Lung (tissue), 12 donors: Measurements from ENCODE around the gene TNFRSF17. TPM values are rescaled to one million over a fixed set of nuclear protein-coding genes. Genes with fewer than 3 reads are reported as not detected.
"Not testable (repeated sequence)": the region's sequence is repeated elsewhere in the genome, so short reads cannot be mapped to it uniquely, and the experiment has no call there.

Experiments used
- ATAC-seq: fragments of 200-7000 bp; cut with Tn5 transposase; one replicate; pipeline ENCODE4 v1.9.1; 2020; ENCODE audit warnings: moderate number of reproducible peaks; ENCODE audit not compliant: insufficient read depth, low FRiP score
- DNase-seq, 3 donors: peaks; one replicate each; pipeline ENCODE4 v3.0.0-alpha.2; 2013 to 2017
- H3K27ac ChIP-seq, 2 donors: one replicate each; pipeline ENCODE4 v1.5.1; 2013; ENCODE audit warnings: mild to moderate bottlenecking in 2 of 2, moderate library complexity in 2 of 2, control low read depth in 1 of 2, inconsistent platforms in 1 of 2, low read depth in 1 of 2, low read length in 1 of 2
- H3K27me3 ChIP-seq, 3 donors: one replicate each; pipeline ENCODE4 v1.5.1; 2013; ENCODE audit warnings: low read length in 2 of 3; ENCODE audit not compliant: control insufficient read depth in 3 of 3, insufficient read depth in 3 of 3
- H3K36me3 ChIP-seq, 4 donors: one replicate each; pipeline ENCODE4 v1.5.1; 2013; ENCODE audit warnings: low read length in 4 of 4, mild to moderate bottlenecking in 1 of 4, moderate library complexity in 1 of 4; ENCODE audit not compliant: control insufficient read depth in 4 of 4, insufficient read depth in 4 of 4
- H3K4me1 ChIP-seq, 5 donors: one replicate each; pipeline ENCODE4 v1.5.1; 2013; ENCODE audit warnings: low read length in 5 of 5, mild to moderate bottlenecking in 2 of 5, moderate library complexity in 1 of 5; ENCODE audit not compliant: control insufficient read depth in 5 of 5, insufficient read depth in 5 of 5
- H3K4me3 ChIP-seq: one replicate; pipeline ENCODE4 v1.5.1; 2013; ENCODE audit warnings: mild to moderate bottlenecking, control low read depth, moderate library complexity
- H3K9ac ChIP-seq, 2 donors: one replicate each; pipeline ENCODE4 v1.5.1; 2013; ENCODE audit warnings: low read length in 2 of 2, control low read depth in 1 of 2; ENCODE audit not compliant: insufficient read depth in 1 of 2
- H3K9me3 ChIP-seq, 4 donors: one replicate each; pipeline ENCODE4 v1.5.1; 2013; ENCODE audit warnings: low read length in 3 of 4, mild to moderate bottlenecking in 1 of 4, moderate library complexity in 1 of 4; ENCODE audit not compliant: control insufficient read depth in 4 of 4, insufficient read depth in 3 of 4
- WGBS, 2 donors: extraction: QIAGEN DNeasy Blood & Tissue Kit; methylation state at CpG; one replicate each; pipeline ENCODE4 v1.1.7; 2013; 5-methylcytosine and 5-hydroxymethylcytosine counted together
- polyA plus RNA-seq, 2 donors: library from polyadenylated mRNA; stranded (reverse); fragments of 200-250 nt; gene quantifications; one replicate each; pipeline ENCODE4 v1.2.1, GENCODE V29; 2013
- total RNA-seq, 2 donors: library from RNA; depleted of rRNA in 1 of 2; stranded (reverse); fragments of >200 nt in 1 of 2; gene quantifications; one replicate each; pipeline ENCODE4 v1.2.1, GENCODE V29; 2014 to 2021
- TF ChIP-seq, protein P1 (sequence below): IDR thresholded peaks from 2 replicates; pipeline ENCODE4 v1.5.1; 2012; ENCODE audit warnings: mild to moderate bottlenecking; ENCODE audit errors: control extremely low read depth, extremely low read depth
- donor health status: control.
- donor health status: control.
- donor health status: Bipolar disorder and iron deficiency.
- donor health status: healthy.
- donor health status: DM: yes; HTN: yes; CAD: no.

TNFRSF17 gene
- total and polyA plus RNA-seq, 4 donors: 0.30 to 3.2 (median 1.4) TPM

DNA sequence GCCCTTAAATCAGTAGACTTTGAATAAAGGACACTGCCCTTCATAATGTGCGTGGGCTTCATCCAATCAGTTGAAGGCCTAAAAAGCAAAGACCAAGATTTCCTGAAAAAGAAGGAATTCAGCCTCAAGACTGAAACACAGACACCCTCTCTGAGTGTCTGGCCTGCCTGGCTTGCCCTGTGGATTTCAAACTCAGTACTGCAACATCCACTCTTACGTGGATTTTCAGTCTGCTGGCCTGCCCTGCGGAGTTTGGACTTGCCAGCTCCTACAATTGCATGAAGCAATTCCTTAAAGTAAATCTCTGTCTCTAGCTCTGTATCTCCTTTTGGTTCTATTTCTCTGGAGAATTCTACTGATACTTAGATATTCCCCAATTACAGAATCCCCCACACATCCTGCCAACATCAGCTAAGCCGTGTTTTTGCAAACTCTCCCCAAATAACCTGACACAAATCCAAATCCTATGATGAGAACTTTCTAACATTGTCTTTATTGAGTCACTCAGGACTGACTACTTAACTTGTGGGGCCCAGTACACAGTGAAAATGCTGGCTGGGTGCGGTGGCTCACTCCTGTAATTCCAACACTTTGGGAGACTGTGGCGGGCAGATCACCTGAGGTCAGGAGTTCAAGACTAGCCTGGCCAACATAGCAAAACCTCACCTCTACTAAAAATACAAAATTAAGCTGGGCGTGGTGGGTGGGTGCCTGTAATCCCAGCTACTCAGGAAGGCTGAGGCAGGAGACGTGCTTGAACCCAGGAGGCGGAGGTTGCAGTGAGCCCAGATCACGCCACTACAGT lies 7.2 kb upstream of the TNFRSF17 start:
- no peak overlapping the region for H3K27ac ChIP-seq
- H3K9ac ChIP-seq: no peak overlapping the region
- H3K4me1 ChIP-seq: peaks cover 0 to 4% (median 0%) of the 10 kb centered on the region in 5 donors
- whole genome bisulfite sequencing, 2 donors: 92 to 96% methylated on average over 10 of the region's 10 CpGs
- H3K36me3 ChIP-seq: no peaks in the 10 kb centered on the region
- H3K9me3 ChIP-seq: no peaks in the 10 kb centered on the region
- ATAC-seq: no peak
- H3K27me3 ChIP-seq: no peaks in the 10 kb centered on the region
- no peak overlapping the region for H3K4me3 ChIP-seq
- TF ChIP-seq, protein P1, sequence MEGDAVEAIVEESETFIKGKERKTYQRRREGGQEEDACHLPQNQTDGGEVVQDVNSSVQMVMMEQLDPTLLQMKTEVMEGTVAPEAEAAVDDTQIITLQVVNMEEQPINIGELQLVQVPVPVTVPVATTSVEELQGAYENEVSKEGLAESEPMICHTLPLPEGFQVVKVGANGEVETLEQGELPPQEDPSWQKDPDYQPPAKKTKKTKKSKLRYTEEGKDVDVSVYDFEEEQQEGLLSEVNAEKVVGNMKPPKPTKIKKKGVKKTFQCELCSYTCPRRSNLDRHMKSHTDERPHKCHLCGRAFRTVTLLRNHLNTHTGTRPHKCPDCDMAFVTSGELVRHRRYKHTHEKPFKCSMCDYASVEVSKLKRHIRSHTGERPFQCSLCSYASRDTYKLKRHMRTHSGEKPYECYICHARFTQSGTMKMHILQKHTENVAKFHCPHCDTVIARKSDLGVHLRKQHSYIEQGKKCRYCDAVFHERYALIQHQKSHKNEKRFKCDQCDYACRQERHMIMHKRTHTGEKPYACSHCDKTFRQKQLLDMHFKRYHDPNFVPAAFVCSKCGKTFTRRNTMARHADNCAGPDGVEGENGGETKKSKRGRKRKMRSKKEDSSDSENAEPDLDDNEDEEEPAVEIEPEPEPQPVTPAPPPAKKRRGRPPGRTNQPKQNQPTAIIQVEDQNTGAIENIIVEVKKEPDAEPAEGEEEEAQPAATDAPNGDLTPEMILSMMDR: no peak
- DNase-seq: no peak

DNA sequence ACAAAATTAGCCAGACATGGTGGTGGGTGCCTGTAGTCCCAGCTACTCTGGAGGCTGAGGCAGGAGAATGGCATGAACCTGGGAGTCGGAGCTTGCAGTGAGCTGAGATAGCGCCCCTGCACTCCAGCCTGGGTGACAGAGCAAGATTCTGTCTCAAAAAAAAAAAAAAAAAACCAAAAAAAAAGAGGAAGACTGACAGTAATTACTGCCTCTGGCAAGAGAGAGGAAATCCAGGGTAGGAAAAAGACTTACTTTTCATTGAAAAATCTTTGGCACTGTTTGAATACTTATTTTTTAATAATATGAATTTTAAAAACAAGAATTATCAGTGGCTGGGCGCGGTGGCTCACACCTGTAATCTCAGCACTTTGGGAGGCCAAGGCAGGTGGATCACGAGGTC lies 2.6 kb upstream of the TNFRSF17 start:
- not testable (repeated sequence) for H3K9me3 ChIP-seq, DNase-seq, H3K27ac ChIP-seq, H3K4me1 ChIP-seq, H3K36me3 ChIP-seq, ATAC-seq, H3K9ac ChIP-seq, H3K27me3 ChIP-seq, H3K4me3 ChIP-seq
- 81 to 88% methylated on average over 5 of the region's 5 CpGs for WGBS, 2 donors

DNA sequence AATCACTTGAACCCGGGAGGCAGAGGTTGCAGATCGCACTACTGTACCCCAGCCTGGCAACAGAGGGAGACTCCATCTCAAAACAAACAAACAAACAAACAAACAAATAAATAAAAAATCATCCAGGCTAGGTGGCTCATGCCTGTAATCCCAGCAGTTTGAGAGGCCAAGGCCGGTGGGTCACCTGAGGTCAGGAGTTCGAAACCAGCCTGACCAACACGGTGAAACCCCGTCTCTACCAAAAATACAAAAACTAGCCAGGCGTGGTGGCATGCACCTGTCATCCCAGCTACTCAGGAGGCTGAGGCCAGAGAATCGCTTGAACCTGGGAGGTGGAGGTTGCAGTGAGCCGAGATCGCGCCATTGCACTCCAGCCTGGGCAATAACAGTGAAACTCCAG lies 2.0 kb upstream of the TNFRSF17 start:
- not testable (repeated sequence) for H3K9ac ChIP-seq, H3K27me3 ChIP-seq, H3K27ac ChIP-seq, H3K36me3 ChIP-seq, H3K9me3 ChIP-seq, H3K4me1 ChIP-seq, ATAC-seq, H3K4me3 ChIP-seq, DNase-seq
- 95 to 96% methylated on average over 11 of the region's 11 CpGs for WGBS, 2 donors

DNA sequence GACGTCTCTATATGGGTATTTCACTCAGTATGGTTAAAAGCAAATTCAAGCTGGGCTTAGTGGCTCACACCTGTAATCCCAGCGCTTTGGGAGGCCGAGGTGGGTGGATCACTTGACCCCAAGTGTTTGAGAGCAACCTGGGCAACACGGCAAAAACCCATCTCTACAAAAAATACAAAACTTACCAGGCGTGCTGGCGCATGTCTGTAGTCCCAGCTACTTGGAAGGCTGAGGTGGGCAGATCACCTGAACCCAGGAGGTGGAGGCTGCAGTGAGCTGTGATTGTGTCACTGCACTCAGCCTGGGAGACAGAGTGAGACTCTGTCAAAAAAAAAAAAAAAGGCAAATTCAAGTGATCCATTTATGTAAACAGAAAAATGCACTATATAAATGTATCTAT lies 1.3 kb upstream of the TNFRSF17 start:
- H3K9me3 ChIP-seq: no peaks in the 10 kb centered on the region
- ATAC-seq (no peak), DNase-seq (no peak)
- H3K27me3 ChIP-seq: no peaks in the 10 kb centered on the region
- H3K4me1 ChIP-seq: no peaks in the 10 kb centered on the region
- no peaks in the 10 kb centered on the region for H3K36me3 ChIP-seq
- TF ChIP-seq, protein P1: no peak
- H3K9ac ChIP-seq: no peak overlapping the region
- no peak overlapping the region for H3K4me3 ChIP-seq
- 91 to 96% methylated on average over 6 of the region's 6 CpGs for WGBS, 2 donors
- H3K27ac ChIP-seq: no peak overlapping the region
